WERI-Rb-1 (cell line): Measurements from ENCODE around the gene RAPGEF1.

ENCODE experiments used
- DNase-seq: peaks from one replicate; pipeline ENCODE4 v3.0.0-alpha.2; 2020
- H3K27ac ChIP-seq: fragments of 250-450 bp; sonication (Bioruptor Pico); 2 replicates; pipeline ENCODE4 v1.5.1; 2020; ENCODE audit warnings: mild to moderate bottlenecking, moderate library complexity
- H3K27me3 ChIP-seq: fragments of 250-450 bp; sonication (Bioruptor Pico); 2 replicates; pipeline ENCODE4 v1.5.1; 2021; ENCODE audit warnings: mild to moderate bottlenecking, low read depth, moderate library complexity; ENCODE audit not compliant: insufficient read depth, severe bottlenecking
- H3K36me3 ChIP-seq: fragments of 250-450 bp; sonication (Bioruptor Pico); 2 replicates; pipeline ENCODE4 v1.5.1; 2020; ENCODE audit warnings: mild to moderate bottlenecking, moderate library complexity
- H3K4me3 ChIP-seq: 2 replicates; pipeline ENCODE4 v1.5.1; 2011; ENCODE audit warnings: low read depth, mild to moderate bottlenecking, control low read depth, low read length
- H3K9me3 ChIP-seq: fragments of 250-450 bp; sonication (Bioruptor Pico); 2 replicates; pipeline ENCODE4 v1.5.1; 2021; ENCODE audit warnings: mild to moderate bottlenecking, moderate library complexity; ENCODE audit not compliant: severe bottlenecking
- TF ChIP-seq, protein P1 (sequence below): IDR thresholded peaks from 2 replicates; pipeline ENCODE4 v1.5.1; 2011; ENCODE audit warnings: low read depth, mild to moderate bottlenecking, control low read depth, inconsistent platforms, low read length

The RAPGEF1 gene

DNA sequence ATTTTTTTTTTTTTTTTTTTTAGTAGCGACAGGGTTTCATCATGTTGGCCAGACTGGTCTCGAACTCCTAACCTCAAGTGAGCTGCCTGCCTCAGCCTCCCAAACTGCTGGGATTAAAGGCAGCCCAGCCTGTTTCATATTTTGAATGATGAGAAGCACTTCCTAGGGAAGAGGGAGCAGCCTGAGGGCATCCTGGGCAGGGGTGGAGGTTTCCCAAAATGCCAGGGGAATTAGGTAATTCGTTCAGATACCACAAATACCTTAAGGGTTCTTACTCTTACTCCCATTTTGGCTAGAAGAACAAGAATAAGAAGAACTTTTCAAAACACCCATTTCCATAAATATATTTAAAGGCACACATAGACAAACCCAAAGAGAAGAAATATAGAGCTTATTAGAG lies 29.5 kb upstream of the RAPGEF1 start:
- DNase-seq: no peak
- H3K9me3 ChIP-seq: no peaks in the 10 kb centered on the region
- no peaks in the 10 kb centered on the region for H3K36me3 ChIP-seq
- H3K27ac ChIP-seq: no peak overlapping the region
- H3K4me3 ChIP-seq: no peak overlapping the region
- no peaks in the 10 kb centered on the region for H3K27me3 ChIP-seq
- TF ChIP-seq, protein P1, sequence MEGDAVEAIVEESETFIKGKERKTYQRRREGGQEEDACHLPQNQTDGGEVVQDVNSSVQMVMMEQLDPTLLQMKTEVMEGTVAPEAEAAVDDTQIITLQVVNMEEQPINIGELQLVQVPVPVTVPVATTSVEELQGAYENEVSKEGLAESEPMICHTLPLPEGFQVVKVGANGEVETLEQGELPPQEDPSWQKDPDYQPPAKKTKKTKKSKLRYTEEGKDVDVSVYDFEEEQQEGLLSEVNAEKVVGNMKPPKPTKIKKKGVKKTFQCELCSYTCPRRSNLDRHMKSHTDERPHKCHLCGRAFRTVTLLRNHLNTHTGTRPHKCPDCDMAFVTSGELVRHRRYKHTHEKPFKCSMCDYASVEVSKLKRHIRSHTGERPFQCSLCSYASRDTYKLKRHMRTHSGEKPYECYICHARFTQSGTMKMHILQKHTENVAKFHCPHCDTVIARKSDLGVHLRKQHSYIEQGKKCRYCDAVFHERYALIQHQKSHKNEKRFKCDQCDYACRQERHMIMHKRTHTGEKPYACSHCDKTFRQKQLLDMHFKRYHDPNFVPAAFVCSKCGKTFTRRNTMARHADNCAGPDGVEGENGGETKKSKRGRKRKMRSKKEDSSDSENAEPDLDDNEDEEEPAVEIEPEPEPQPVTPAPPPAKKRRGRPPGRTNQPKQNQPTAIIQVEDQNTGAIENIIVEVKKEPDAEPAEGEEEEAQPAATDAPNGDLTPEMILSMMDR: no peak

DNA sequence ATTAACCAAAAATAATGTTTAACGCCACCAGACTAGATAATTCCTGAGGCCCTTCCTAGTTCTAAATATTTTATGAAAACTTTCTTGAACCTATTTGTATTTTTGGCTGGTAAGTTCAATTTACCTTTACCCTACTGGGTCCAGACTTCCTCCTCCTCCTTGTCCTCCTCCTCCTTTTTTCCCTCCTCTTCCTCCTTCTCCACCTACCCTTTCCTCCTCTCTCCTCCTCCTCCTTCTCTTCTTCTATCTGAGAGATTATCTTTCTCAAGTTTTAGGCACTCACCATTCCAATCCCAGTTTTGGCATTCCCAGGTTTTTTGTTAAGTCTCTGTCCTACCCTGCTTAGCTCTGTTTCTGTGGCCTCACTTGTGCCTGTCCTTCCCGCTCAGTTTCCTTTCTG lies 24.7 kb upstream of the RAPGEF1 start:
- TF ChIP-seq, protein P1: no peak

DNA sequence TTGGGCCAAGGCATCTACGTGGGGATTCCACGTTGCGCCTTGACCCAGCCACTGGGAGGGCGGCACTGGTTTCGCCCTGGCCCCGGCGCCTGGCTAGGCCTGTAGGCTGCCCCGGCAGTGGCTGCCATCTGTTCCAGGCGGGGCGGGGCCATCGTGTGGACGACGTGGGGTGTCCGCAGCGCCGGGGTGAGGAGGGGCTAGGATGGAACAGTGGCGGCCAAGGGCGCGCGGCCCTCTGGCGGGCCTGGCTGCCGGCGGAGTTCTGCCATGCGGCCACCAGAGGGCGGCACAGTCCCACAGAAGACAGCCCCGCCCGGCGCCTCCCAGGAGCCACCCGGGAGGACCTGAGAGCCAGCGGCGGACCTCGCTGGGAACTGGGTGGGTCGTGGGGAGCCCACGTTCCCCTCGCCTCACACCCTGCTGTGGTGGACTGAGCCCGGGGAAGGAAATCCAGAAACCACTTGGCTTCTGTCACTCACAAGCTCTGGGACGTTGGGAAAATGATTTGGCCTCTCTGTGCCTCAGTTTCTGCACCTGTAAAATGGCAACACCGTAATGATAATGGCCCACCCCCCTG lies 22.6 kb upstream of the RAPGEF1 start:
- Histone ChIP-seq H3K27ac (peak overlapping the region; percentile 74), H3K27me3 (no peaks in the 10 kb centered on the region), H3K9me3 (no peaks in the 10 kb centered on the region), H3K4me3 (no peak overlapping the region), H3K36me3 (no peaks in the 10 kb centered on the region)
- TF ChIP-seq, protein P1: peak; percentile 90
- DNase-seq: peak; percentile 99

More for the DNA sequence above, 24.7 kb upstream of the RAPGEF1 start:
- Histone ChIP-seq H3K27ac (no peak overlapping the region), H3K9me3 (no peaks in the 10 kb centered on the region), H3K27me3 (no peaks in the 10 kb centered on the region), H3K4me3 (no peak overlapping the region), H3K36me3 (no peaks in the 10 kb centered on the region)
- DNase-seq: no peak

DNA sequence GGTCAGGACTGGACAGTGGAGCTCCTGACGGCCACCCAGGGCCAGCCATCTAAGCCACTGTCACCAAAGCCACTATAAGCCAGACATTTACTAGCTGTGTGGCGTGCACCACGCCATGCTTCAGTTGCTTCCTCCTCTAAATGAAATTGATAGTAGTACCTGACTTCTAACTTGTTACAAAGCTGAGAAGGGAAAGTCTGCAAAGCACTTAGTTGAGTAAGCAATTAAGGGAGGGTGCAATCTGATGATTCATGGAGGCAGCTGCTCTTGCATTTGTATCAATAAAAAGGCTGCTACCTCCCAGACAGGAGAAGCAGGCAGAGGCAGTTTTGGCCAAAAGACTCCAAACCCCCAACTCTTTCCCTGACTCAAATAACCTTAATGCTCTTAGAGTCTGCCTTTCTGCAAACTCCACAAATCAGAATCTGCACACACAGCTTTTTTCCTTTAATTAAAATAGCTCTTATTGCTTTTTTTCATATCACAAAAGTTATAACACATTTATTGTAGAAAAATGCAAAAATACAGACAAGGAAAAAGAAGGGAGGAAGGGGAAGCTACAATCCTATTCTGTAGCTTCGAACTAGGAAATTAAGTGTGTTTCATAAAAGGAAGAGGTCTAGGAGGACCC lies 19.3 kb upstream of the RAPGEF1 start:
- DNase-seq: peak; percentile 52
- Histone ChIP-seq H3K9me3 (no peaks in the 10 kb centered on the region), H3K27ac (peak overlapping the region; percentile 62), H3K36me3 (no peaks in the 10 kb centered on the region), H3K27me3 (no peaks in the 10 kb centered on the region), H3K4me3 (no peak overlapping the region)
- TF ChIP-seq, protein P1: no peak

DNA sequence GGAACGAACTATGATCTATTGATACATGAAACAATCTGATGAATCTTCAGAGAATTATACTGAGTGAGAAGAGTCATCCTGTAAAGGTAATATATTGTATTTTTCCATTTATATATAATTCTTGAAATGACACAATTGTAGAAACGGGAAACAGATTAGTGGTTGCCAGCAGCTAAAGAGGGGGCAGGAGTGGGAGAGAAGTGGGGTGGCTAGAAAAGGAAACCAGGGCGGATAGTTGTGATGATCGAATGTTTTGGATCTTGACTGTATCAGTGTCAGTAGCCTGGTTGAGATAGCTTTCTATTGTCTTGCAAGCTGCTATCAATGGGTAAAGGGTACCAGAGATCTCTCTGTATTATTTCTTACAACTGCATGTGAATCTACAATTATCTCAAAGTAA lies 17.7 kb upstream of the RAPGEF1 start:
- DNase-seq: no peak
- Histone ChIP-seq H3K36me3 (no peaks in the 10 kb centered on the region), H3K4me3 (no peak overlapping the region), H3K27ac (no peak overlapping the region), H3K27me3 (no peaks in the 10 kb centered on the region), H3K9me3 (no peaks in the 10 kb centered on the region)
- TF ChIP-seq, protein P1: no peak
